Large intestine (tissue), 3 donors: ENCODE measurements around the gene CCL11. TPM values are rescaled to one million over a fixed set of nuclear protein-coding genes. Genes with fewer than 3 reads are reported as not detected.
A peak's percentile ranks its signal among the peaks of the same experiment; 100 is the strongest.

Source experiments
- DNase-seq, 2 donors: peaks; one replicate each; pipeline versions ENCODE4 v3.0.0 to v3.0.0-alpha.2; 2013
- H3K27ac ChIP-seq: one replicate; pipeline ENCODE4 v1.5.1; 2013; ENCODE audit warnings: low read length
- H3K27me3 ChIP-seq: 2 replicates; pipeline ENCODE4 v1.6.1; 2013; ENCODE audit warnings: low read length; ENCODE audit not compliant: control insufficient read depth, insufficient read depth
- H3K36me3 ChIP-seq: 2 replicates; pipeline ENCODE4 v1.6.1; 2013; ENCODE audit warnings: low read length; ENCODE audit not compliant: control insufficient read depth, insufficient read depth
- H3K4me1 ChIP-seq: one replicate; pipeline ENCODE4 v1.6.1; 2013; ENCODE audit warnings: low read length; ENCODE audit not compliant: control insufficient read depth, insufficient read depth
- H3K4me3 ChIP-seq: one replicate; pipeline ENCODE4 v1.5.1; 2013; ENCODE audit warnings: low read length
- H3K9me3 ChIP-seq: one replicate; pipeline ENCODE4 v1.6.1; 2013; ENCODE audit warnings: mild to moderate bottlenecking, low read depth, low read length, moderate library complexity; ENCODE audit not compliant: control insufficient read depth
- WGBS: methylation state at CpG from one replicate; pipeline ENCODE4 v1.1.5; 2013; ENCODE audit warnings: low lambda C conversion rate; ENCODE audit not compliant: insufficient coverage; 5-methylcytosine and 5-hydroxymethylcytosine counted together
- polyA plus RNA-seq: library from polyadenylated mRNA; unstranded; fragments of 120-200 nt; gene quantifications from one replicate; pipeline ENCODE4 v1.2.1, GENCODE V29; 2013

Gene CCL11
- polyA plus RNA-seq, 1 donor = 0.64 TPM

GRCh38 chr17:34255841-34256240, 29.7 kb upstream of the CCL11 start:
- no peaks in the 10 kb centered on the region for H3K9me3 ChIP-seq
- peaks cover 31% of the 10 kb centered on the region for H3K4me1 ChIP-seq
- peak overlapping the region; percentile 59 for H3K27ac ChIP-seq
- DNase-seq = no peak
- H3K4me3 ChIP-seq = peak overlapping the region; percentile 26
- WGBS = no CpG with 5 or more reads among the region's 1 CpG
- H3K36me3 ChIP-seq = no peaks in the 10 kb centered on the region
- no peaks in the 10 kb centered on the region for H3K27me3 ChIP-seq

- no peak overlapping the region for H3K27ac ChIP-seq
- 100% methylated on average over 2 of the region's 5 CpGs for WGBS
- H3K9me3 ChIP-seq = no peaks in the 10 kb centered on the region
- no peak overlapping the region for H3K4me3 ChIP-seq
- peaks cover 21% of the 10 kb centered on the region for H3K4me1 ChIP-seq
- no peaks in the 10 kb centered on the region for H3K36me3 ChIP-seq
- H3K27me3 ChIP-seq = no peaks in the 10 kb centered on the region
- no peak for DNase-seq
These were observed 28.1 kb upstream of the CCL11 start for GRCh38 chr17:34257299-34257985.

- no peaks in the 10 kb centered on the region for H3K27me3 ChIP-seq
- no peak overlapping the region for H3K4me3 ChIP-seq
- no peaks in the 10 kb centered on the region for H3K9me3 ChIP-seq
- 83% methylated on average over 1 of the region's 1 CpG for WGBS
- peaks cover 19% of the 10 kb centered on the region for H3K4me1 ChIP-seq
- H3K27ac ChIP-seq = no peak overlapping the region
- DNase-seq = no peak
- H3K36me3 ChIP-seq = no peaks in the 10 kb centered on the region
These were observed 27.6 kb upstream of the CCL11 start for GRCh38 chr17:34257986-34258326.

GRCh38 chr17:34259146-34259545, 26.4 kb upstream of the CCL11 start:
- Histone ChIP-seq H3K4me1 (peaks cover 12% of the 10 kb centered on the region), H3K36me3 (no peaks in the 10 kb centered on the region), H3K27ac (no peak overlapping the region), H3K27me3 (no peaks in the 10 kb centered on the region), H3K9me3 (no peaks in the 10 kb centered on the region), H3K4me3 (no peak overlapping the region)
- DNase-seq = no peak

GRCh38 chr17:34260861-34261260, 24.7 kb upstream of the CCL11 start:
- Histone ChIP-seq H3K27ac (no peak overlapping the region), H3K4me3 (no peak overlapping the region), H3K36me3 (no peaks in the 10 kb centered on the region), H3K4me1 (no peaks in the 10 kb centered on the region), H3K27me3 (peaks cover 2% of the 10 kb centered on the region), H3K9me3 (no peaks in the 10 kb centered on the region)
- DNase-seq = no peak
- WGBS = 46% methylated on average over 2 of the region's 4 CpGs

- H3K36me3 ChIP-seq = no peaks in the 10 kb centered on the region
- peaks cover 2% of the 10 kb centered on the region for H3K27me3 ChIP-seq
- no peaks in the 10 kb centered on the region for H3K9me3 ChIP-seq
- no peak for DNase-seq
- 100% methylated on average over 2 of the region's 5 CpGs for WGBS
- H3K27ac ChIP-seq = no peak overlapping the region
- H3K4me1 ChIP-seq = no peaks in the 10 kb centered on the region
- H3K4me3 ChIP-seq = no peak overlapping the region
These were observed 23.8 kb upstream of the CCL11 start for GRCh38 chr17:34261568-34262337.

- Histone ChIP-seq H3K27ac (no peak overlapping the region), H3K4me3 (no peak overlapping the region), H3K27me3 (peaks cover 6% of the 10 kb centered on the region), H3K9me3 (no peaks in the 10 kb centered on the region), H3K4me1 (no peaks in the 10 kb centered on the region), H3K36me3 (no peaks in the 10 kb centered on the region)
- 57% methylated on average over 1 of the region's 3 CpGs for WGBS
- DNase-seq = no peak
These were observed 19.8 kb upstream of the CCL11 start for GRCh38 chr17:34265711-34266110.

- Histone ChIP-seq H3K27me3 (peaks cover 15% of the 10 kb centered on the region), H3K4me3 (no peak within 1 kb of the TSS), H3K27ac (no peak within 1 kb of the TSS), H3K9me3 (no peaks in the 10 kb centered on the region), H3K36me3 (no peaks in the 10 kb centered on the region), H3K4me1 (no peaks in the 10 kb centered on the region)
- no peak for DNase-seq
- WGBS = no CpG with 5 or more reads among the region's 1 CpG
These were observed 15.6 kb upstream of the CCL11 start, which contains the start of gene CCL7 for GRCh38 chr17:34269969-34270368. Gene CCL7, plus strand, starts transcription at chr17:34270221. Its CDS starts 70 bp downstream, at chr17:34270291.

- no CpG with 5 or more reads among the region's 1 CpG for WGBS
- peak; percentile 37 to 38 for DNase-seq
These were observed 9.7 kb upstream of the CCL11 start for GRCh38 chr17:34275881-34276280.

GRCh38 chr17:34276826-34277225, 8.7 kb upstream of the CCL11 start:
- no peaks in the 10 kb centered on the region for H3K36me3 ChIP-seq
- H3K4me1 ChIP-seq = no peaks in the 10 kb centered on the region
- H3K4me3 ChIP-seq = no peak overlapping the region
- H3K9me3 ChIP-seq = no peaks in the 10 kb centered on the region
- 78% methylated on average over 1 of the region's 4 CpGs for WGBS
- no peak overlapping the region for H3K27ac ChIP-seq
- no peak for DNase-seq
- H3K27me3 ChIP-seq = peaks cover 8% of the 10 kb centered on the region

More at GRCh38 chr17:34275881-34276280, 9.7 kb upstream of the CCL11 start:
- Histone ChIP-seq H3K36me3 (no peaks in the 10 kb centered on the region), H3K4me1 (no peaks in the 10 kb centered on the region), H3K27me3 (peaks cover 13% of the 10 kb centered on the region), H3K9me3 (no peaks in the 10 kb centered on the region), H3K4me3 (no peak overlapping the region), H3K27ac (no peak overlapping the region)
